GM12865 (cell line): ENCODE data around the gene GAB1.
A peak's percentile ranks its signal among the peaks of the same experiment; 100 is the strongest.

Experiments used
- DNase-seq: peaks from one replicate; pipeline ENCODE4 v3.0.0; 2010; ENCODE audit warnings: low read depth
- H3K4me3 ChIP-seq: 2 replicates; pipeline ENCODE4 v1.5.1; 2011; ENCODE audit warnings: mild to moderate bottlenecking, low read depth, low read length, control low read depth
- CTCF ChIP-seq: IDR thresholded peaks from 2 replicates; pipeline ENCODE4 v1.5.1; 2011; ENCODE audit warnings: low read length, control low read depth, low read depth, inconsistent platforms; ENCODE audit not compliant: insufficient read depth; ENCODE audit errors: missing control alignments

GAB1 gene

GRCh38 chr4:143455211-143455610, 118.5 kb downstream of the GAB1 start:
- H3K4me3 ChIP-seq, result no peak overlapping the region
- no peak for TF ChIP-seq CTCF
- DNase-seq, result no peak

- DNase-seq, result no peak
- H3K4me3 ChIP-seq, result no peak overlapping the region
- TF ChIP-seq CTCF, result no peak
Observed at GRCh38 chr4:143458966-143459365, 122.3 kb downstream of the GAB1 start.

- H3K4me3 ChIP-seq, result no peak overlapping the region
- DNase-seq, result peak; percentile 13
- TF ChIP-seq CTCF, result no peak
Observed at GRCh38 chr4:143473334-143474126, 136.9 kb downstream of the GAB1 start.

GRCh38 chr4:143477487-143477886, 140.8 kb downstream of the GAB1 start:
- no peak for TF ChIP-seq CTCF
- no peak for DNase-seq
- H3K4me3 ChIP-seq, result no peak overlapping the region

GRCh38 chr4:143481361-143481760, 144.7 kb downstream of the GAB1 start:
- DNase-seq, result no peak
- no peak for TF ChIP-seq CTCF
- H3K4me3 ChIP-seq, result no peak overlapping the region

- no peak overlapping the region for H3K4me3 ChIP-seq
- TF ChIP-seq CTCF, result peak; percentile 39
- peak; percentile 54 for DNase-seq
Observed at GRCh38 chr4:143482840-143483239, 146.2 kb downstream of the GAB1 start.

- no peak overlapping the region for H3K4me3 ChIP-seq
- TF ChIP-seq CTCF, result no peak
- no peak for DNase-seq
Observed at GRCh38 chr4:143486314-143486713, 149.6 kb downstream of the GAB1 start.
